GM19193 (cell line): ENCODE results near the gene CLEC3A.

Source experiments
- POLR2A ChIP-seq: IDR thresholded peaks from 4 replicates; pipeline ENCODE4 v1.6.1; 2011; ENCODE audit not compliant: insufficient read depth, insufficient read length; ENCODE audit errors: extremely low read depth

Gene CLEC3A

GRCh38 chr16:78022347-78023060 is at the start of gene CLEC3A:
CLEC3A (plus strand) TSS chr16:78022548; CDS start chr16:78022627, 79 bp downstream.
- TF ChIP-seq POLR2A, result no peak

GRCh38 chr16:77974883-77975282 is 47.5 kb upstream of the CLEC3A start:
- TF ChIP-seq POLR2A, result no peak

DNA sequence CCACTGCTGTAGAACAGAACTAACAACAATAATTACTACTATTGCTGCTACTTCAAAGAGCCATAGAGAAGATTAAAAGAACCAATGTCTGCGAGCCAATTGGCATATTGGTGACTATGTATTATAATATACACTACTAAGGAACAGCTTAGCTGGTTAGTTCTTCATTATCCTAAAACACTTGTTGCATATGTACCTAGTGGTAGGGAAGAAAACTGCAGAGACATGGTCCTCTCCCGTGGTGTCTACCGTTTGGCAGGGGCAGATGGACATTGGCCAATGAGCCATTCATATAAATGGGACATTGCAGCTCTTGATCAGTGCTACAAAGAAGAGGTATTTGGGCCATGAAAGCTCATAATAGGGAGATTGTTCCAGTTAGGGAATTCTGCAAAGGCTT is 46.4 kb upstream of the CLEC3A start:
- no peak for TF ChIP-seq POLR2A

DNA sequence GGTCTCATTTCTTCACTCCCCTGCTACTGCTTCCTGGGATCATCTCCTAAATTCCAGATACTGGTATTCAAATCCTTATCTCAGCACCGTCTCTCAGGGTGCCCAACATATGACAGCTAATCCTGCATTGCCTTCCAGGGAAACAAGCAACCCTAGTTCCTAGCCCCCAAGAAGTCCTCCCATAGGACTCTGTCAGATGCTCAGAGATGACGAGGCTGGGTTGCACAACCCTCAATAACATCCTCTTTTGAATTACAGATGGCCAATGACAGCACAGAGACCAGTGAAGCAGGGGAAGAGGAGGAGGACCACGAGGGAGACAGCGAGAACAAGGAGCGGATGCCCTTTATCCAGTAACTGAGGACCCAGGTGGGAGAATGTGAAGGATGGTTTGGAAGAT is 45.0 kb upstream of the CLEC3A start:
- TF ChIP-seq POLR2A, result no peak

DNA sequence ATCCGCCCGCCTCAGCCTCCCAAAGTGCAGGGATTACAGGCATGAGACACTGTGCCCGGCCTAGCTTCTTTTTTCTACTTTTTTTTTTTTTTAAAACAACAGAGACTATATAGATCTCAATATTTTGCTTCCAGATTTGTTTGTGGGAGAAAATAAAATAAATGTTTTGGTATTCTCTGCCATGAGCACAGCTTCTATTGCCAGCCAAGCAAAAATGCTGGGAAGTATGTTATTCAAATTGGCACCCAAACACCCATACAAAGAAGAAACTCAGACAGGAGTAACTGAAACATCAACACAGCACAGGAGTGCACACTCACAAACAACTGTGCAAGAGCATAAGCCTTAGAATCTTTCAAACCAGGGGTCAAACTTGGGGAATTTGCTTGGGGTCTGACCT is 37.2 kb upstream of the CLEC3A start:
- no peak for TF ChIP-seq POLR2A

DNA sequence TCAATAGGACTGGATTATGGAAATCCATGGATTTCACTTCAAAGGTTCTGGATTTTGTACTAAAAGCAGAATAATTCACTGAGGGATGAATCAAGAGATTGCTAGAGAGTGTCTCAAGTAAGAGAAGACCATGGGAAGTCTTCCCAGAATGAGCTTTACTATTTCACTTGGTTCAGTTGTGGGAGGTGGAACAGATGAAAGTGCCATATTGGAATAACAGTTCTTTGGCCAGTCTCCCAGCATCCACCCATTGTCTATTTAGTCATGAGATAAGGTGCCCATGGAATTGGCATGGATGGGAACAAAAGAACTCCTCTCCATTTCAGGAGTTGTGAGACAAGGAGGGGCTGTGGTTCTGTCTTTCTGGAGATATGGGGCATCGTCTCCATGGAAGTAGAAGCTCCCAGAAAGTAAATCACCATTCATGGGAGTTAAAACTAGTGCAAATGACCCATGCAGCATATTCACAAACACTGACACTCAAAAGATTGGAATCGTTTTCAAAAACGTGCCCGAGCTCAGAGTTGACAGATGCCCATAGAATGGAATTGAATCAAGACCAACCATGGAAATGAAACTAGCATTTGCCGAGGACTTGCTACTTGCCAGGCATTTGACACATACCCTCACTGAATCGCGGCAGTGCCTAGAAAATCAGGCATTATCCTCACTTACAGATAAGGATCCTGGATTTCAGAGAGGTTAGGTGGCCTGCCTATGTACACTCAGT is 36.2 kb upstream of the CLEC3A start:
- TF ChIP-seq POLR2A, result no peak

DNA sequence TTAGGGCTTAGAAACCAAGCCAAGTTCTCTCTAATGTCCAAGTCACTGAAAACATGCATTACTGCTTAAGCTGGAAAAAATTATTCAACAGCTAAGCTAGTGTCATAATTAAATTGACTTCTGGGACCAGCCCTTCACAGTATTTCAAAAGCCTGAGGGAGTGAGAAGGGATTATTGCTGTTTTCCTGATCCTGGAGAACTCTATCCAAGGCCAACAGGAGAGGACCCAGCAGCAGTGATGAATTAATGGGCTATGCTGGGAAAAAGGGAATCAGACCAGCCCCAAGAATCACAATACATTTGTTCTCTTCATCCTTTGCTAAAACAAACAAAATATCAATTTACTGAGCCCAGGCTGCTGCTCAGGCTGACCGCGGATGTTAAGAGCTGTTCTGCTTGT is 34.5 kb upstream of the CLEC3A start:
- no peak for TF ChIP-seq POLR2A

- no peak for TF ChIP-seq POLR2A
Measured at GRCh38 chr16:77989846-77990245, 32.5 kb upstream of the CLEC3A start.

DNA sequence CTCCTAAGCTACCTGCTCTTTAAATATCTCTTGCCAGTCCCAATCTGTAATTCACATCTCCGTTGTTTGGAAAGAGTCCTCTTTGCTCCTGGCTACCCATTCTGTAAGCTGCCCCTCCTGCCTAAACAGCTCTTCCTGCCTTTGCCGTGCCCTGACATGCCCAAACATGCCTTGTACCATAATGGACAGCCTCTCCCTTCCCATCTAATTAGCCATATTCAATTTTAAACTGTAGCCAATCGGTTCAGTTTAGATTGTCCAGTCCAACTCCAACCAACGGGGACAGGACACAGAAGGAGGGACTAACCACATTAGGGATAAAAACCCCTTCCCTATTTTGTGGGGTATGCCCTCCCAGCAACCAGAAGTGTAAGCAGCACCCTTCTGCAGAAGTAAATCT is 30.6 kb upstream of the CLEC3A start:
- TF ChIP-seq POLR2A, result no peak

- TF ChIP-seq POLR2A, result no peak
Measured at GRCh38 chr16:77993111-77993985, 29.0 kb upstream of the CLEC3A start.

- no peak for TF ChIP-seq POLR2A
Measured at GRCh38 chr16:77995843-77996455, 26.4 kb upstream of the CLEC3A start.

GRCh38 chr16:77998350-77999023 is 23.9 kb upstream of the CLEC3A start:
- no peak for TF ChIP-seq POLR2A

GRCh38 chr16:78001451-78002025 is 20.8 kb upstream of the CLEC3A start:
- no peak for TF ChIP-seq POLR2A

- TF ChIP-seq POLR2A, result no peak
Measured at GRCh38 chr16:78002915-78003538, 19.3 kb upstream of the CLEC3A start.
